Keratinocyte (primary cell): ENCODE measurements around the gene BCAS3. TPM values are rescaled to one million over a fixed set of nuclear protein-coding genes. Genes with fewer than 3 reads are reported as not detected.

Source experiments
- DNase-seq: peaks from one replicate; pipeline ENCODE4 v3.0.0-alpha.2; 2011; ENCODE audit warnings: low read depth, missing footprints, low spot score
- FAIRE-seq: peaks from 2 replicates; lab custom pipeline; 2011; peaks lifted over from hg19 to GRCh38; lab: Jason Lieb, UNC
- H2AFZ ChIP-seq: 2 replicates; pipeline ENCODE4 v1.6.0; 2012; ENCODE audit warnings: low read length, control low read depth, inconsistent platforms; ENCODE audit not compliant: control insufficient read depth
- H3K27ac ChIP-seq: 2 replicates; pipeline ENCODE4 v1.5.1; 2011; ENCODE audit warnings: low read length; ENCODE audit not compliant: control insufficient read depth, insufficient read depth
- H3K27me3 ChIP-seq: 3 replicates; pipeline ENCODE4 v1.6.0; 2011; ENCODE audit warnings: low read length; ENCODE audit not compliant: control insufficient read depth, insufficient read depth; ENCODE audit errors: extremely low read depth
- H3K36me3 ChIP-seq, 2 experiments: 2 replicates in 1 of 2; 3 replicates in 1 of 2; pipeline ENCODE4 v1.5.1; 2011; ENCODE audit warnings: low read length in 2 of 2, mild to moderate bottlenecking in 1 of 2; ENCODE audit not compliant: control insufficient read depth in 2 of 2, insufficient read depth in 2 of 2; ENCODE audit errors: extremely low read depth in 1 of 2
- H3K4me1 ChIP-seq: 3 replicates; pipeline ENCODE4 v1.5.1; 2011; ENCODE audit warnings: low read length; ENCODE audit not compliant: control insufficient read depth, insufficient read depth; ENCODE audit errors: extremely low read depth
- H3K4me2 ChIP-seq: 3 replicates; pipeline ENCODE4 v1.6.0; 2011; ENCODE audit warnings: low read depth, low read length; ENCODE audit not compliant: control insufficient read depth, insufficient read depth; ENCODE audit errors: extremely low read depth
- H3K4me3 ChIP-seq, 3 experiments: fragments of 200-600 bp in 1 of 3; sonication (generic) in 1 of 3; 2 replicates in 2 of 3; 3 replicates in 1 of 3; pipeline ENCODE4 v1.5.1; 2011 to 2016; ENCODE audit warnings: low read length in 3 of 3, mild to moderate bottlenecking in 3 of 3, control low read depth in 2 of 3, inconsistent platforms in 1 of 3, low read depth in 1 of 3, mixed read lengths in 1 of 3, mixed run types in 1 of 3, moderate library complexity in 1 of 3; ENCODE audit not compliant: control insufficient read depth in 2 of 3, insufficient read depth in 2 of 3; ENCODE audit errors: extremely low read depth in 1 of 3
- H3K79me2 ChIP-seq: 2 replicates; pipeline ENCODE4 v1.6.0; 2012; ENCODE audit warnings: low read length; ENCODE audit not compliant: control insufficient read depth, insufficient read depth
- H3K9ac ChIP-seq: 3 replicates; pipeline ENCODE4 v1.6.0; 2011; ENCODE audit warnings: low read length; ENCODE audit not compliant: control insufficient read depth, insufficient read depth; ENCODE audit errors: extremely low read depth
- H3K9me1 ChIP-seq: 3 replicates; pipeline ENCODE4 v1.6.0; 2011; ENCODE audit warnings: low read length; ENCODE audit not compliant: control insufficient read depth, insufficient read depth; ENCODE audit errors: extremely low read depth
- H3K9me3 ChIP-seq: 2 replicates; pipeline ENCODE4 v1.5.1; 2012; ENCODE audit warnings: low read depth, low read length; ENCODE audit not compliant: control insufficient read depth
- H4K20me1 ChIP-seq: 3 replicates; pipeline ENCODE4 v1.6.0; 2011; ENCODE audit warnings: low read length; ENCODE audit not compliant: control insufficient read depth, insufficient read depth; ENCODE audit errors: extremely low read depth
- CTCF ChIP-seq, 3 experiments: IDR thresholded peaks in 1 of 3; conservative IDR thresholded peaks in 1 of 3; optimal IDR thresholded peaks in 1 of 3; 2 replicates in 2 of 3; 3 replicates in 1 of 3; pipeline versions ENCODE3 to v1.5.1; 2011; ENCODE audit warnings: low read length in 3 of 3, mild to moderate bottlenecking in 3 of 3, moderate library complexity in 2 of 3, control low read depth in 1 of 3, inconsistent platforms in 1 of 3; ENCODE audit not compliant: insufficient read depth in 2 of 3; ENCODE audit errors: extremely low read depth in 1 of 3
- EZH2 ChIP-seq: IDR thresholded peaks from one replicate; pipeline ENCODE4 v1.6.1; 2012; ENCODE audit warnings: inconsistent platforms, mild to moderate bottlenecking, low read length, moderate library complexity
- dilution Hi-C: fragments of 300-500 bp; cut with MboI; formaldehyde crosslinking; loops from one replicate; pipeline ENCODE4 v1.7.0; 2020; ENCODE audit warnings: low sequenced_read_pairs; ENCODE audit not compliant: extremely low pct_ligation_motif_present
- polyA plus RNA-seq, 5 experiments: library from polyadenylated mRNA; depleted of rRNA in 3 of 5; stranded (reverse) in 3 of 5; stranded (forward) in 1 of 5; unstranded in 1 of 5; fragments of >200 nt; gene quantifications; 1 replicate in 1 of 5; 2 replicates in 3 of 5; 3 replicates in 1 of 5; pipeline versions ENCODE4 v1.2.1 to v1.2.3, GENCODE V29; 2011 to 2012; ENCODE audit warnings: missing spikeins in 2 of 5, low read depth in 1 of 5, low replicate concordance in 1 of 5

BCAS3 gene
- polyA plus RNA-seq, 1 donor (not counting 4 experiments of a cell fraction or from before 2014, with no cell fraction given) = 11.8 TPM

GRCh38 chr17:61201211-61201610 is 523.6 kb downstream of the BCAS3 start:
- Histone ChIP-seq H2AFZ (no peak overlapping the region), H4K20me1 (no peaks in the 10 kb centered on the region), H3K36me3 (no peaks in the 10 kb centered on the region), H3K4me1 (no peaks in the 10 kb centered on the region), H3K9me3 (no peaks in the 10 kb centered on the region), H3K4me2 (no peak overlapping the region), H3K79me2 (no peaks in the 10 kb centered on the region), H3K27ac (no peak overlapping the region), H3K9me1 (no peaks in the 10 kb centered on the region), H3K4me3 (no peak overlapping the region), H3K9ac (no peak overlapping the region), H3K27me3 (no peaks in the 10 kb centered on the region)
- dilution Hi-C loops = no loop called here
- DNase-seq (no peak), FAIRE-seq (no peak)
- TF ChIP-seq EZH2 (no peak), CTCF (optimal IDR thresholded peaks at IDR 0.05 in 1 of 3, IDR thresholded peaks at IDR 0.05 in 1 of 3, conservative IDR thresholded peaks at IDR 0.05 in 1 of 3; ENCODE audit: extremely low read depth in 1 of 3, insufficient read depth in 2 of 3, low read length in 3 of 3) (no peak)

- Histone ChIP-seq H4K20me1 (no peaks in the 10 kb centered on the region), H3K9me1 (no peaks in the 10 kb centered on the region), H3K4me1 (no peaks in the 10 kb centered on the region), H3K79me2 (no peaks in the 10 kb centered on the region), H2AFZ (no peak overlapping the region), H3K9ac (no peak overlapping the region), H3K36me3 (no peaks in the 10 kb centered on the region), H3K27me3 (no peaks in the 10 kb centered on the region), H3K9me3 (no peaks in the 10 kb centered on the region), H3K27ac (no peak overlapping the region), H3K4me2 (no peak overlapping the region), H3K4me3 (no peak overlapping the region)
- DNase-seq = no peak
- dilution Hi-C loops = no loop called here
- TF ChIP-seq EZH2 = no peak
- no peak for TF ChIP-seq CTCF (optimal IDR thresholded peaks at IDR 0.05 in 1 of 3, IDR thresholded peaks at IDR 0.05 in 1 of 3, conservative IDR thresholded peaks at IDR 0.05 in 1 of 3; ENCODE audit: extremely low read depth in 1 of 3, insufficient read depth in 2 of 3, low read length in 3 of 3)
- FAIRE-seq = no peak
Observed at GRCh38 chr17:61202564-61202963, 524.9 kb downstream of the BCAS3 start.
